ENCODE results near the gene ACTRT3. TPM values are rescaled to one million over a fixed set of nuclear protein-coding genes. Genes with fewer than 3 reads are reported as not detected.

Gene ACTRT3
- total RNA-seq, 1 donor, result 4.3 TPM

DNA sequence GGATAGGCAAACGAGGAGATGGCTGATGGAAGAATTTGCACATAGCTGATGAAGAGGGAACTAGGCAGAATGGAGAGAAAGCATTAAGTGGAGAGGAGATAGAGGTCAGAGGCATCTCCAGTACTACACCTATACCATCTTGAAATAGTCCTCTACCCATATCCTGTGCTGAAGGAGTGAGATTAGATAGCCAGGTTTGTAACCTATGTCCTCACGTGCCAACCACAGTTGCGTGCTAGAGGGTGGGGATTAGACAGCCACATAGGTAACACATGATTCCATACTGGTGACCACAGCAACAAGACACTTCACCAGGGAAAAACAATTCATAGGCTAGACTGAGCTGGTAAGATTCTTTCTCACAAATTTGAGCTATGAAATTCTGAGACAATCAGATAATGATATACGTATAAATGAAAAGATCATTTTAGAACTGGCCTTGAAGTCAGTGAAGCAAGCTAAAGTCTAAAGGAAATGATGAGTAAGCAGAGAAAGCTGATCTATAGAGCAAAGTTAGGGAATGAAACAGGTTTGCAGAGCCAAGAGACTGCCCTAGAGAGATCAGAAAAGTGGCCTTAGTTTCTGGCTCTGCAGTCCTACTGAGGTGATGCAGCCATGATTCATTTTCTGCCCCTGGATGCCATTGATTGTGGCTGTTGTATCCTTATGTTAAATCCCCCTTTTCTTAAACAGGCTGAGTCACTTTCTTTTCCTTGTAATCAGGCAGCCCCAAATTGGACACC lies 21.5 kb upstream of the ACTRT3 start:
- Histone ChIP-seq H3K79me2 (ENCODE audit: insufficient read depth, low read length) (no peaks in the 10 kb centered on the region), H3K27ac (ENCODE audit: low read depth, low read length) (no peak overlapping the region), H3K36me3 (ENCODE audit: insufficient read depth, low read length) (peaks cover 24% of the 10 kb centered on the region), H3K4me2 (ENCODE audit: insufficient read depth, low read length) (no peak overlapping the region), H3K27me3 (ENCODE audit: insufficient read depth, low read length) (no peaks in the 10 kb centered on the region), H3K4me1 (ENCODE audit: insufficient read depth, low read length) (peaks cover 4% of the 10 kb centered on the region), H3K9me3 (ENCODE audit: low read depth, low read length) (no peaks in the 10 kb centered on the region), H2AFZ (ENCODE audit: low read length) (no peak overlapping the region), H4K20me1 (ENCODE audit: insufficient read depth, low read length) (no peaks in the 10 kb centered on the region), H3K4me3 (ENCODE audit: insufficient read depth, low read length) (no peak overlapping the region)
- DNase-seq (ENCODE audit: insufficient read length, low spot score, missing footprints), result no peak
- TF ChIP-seq, protein P1, sequence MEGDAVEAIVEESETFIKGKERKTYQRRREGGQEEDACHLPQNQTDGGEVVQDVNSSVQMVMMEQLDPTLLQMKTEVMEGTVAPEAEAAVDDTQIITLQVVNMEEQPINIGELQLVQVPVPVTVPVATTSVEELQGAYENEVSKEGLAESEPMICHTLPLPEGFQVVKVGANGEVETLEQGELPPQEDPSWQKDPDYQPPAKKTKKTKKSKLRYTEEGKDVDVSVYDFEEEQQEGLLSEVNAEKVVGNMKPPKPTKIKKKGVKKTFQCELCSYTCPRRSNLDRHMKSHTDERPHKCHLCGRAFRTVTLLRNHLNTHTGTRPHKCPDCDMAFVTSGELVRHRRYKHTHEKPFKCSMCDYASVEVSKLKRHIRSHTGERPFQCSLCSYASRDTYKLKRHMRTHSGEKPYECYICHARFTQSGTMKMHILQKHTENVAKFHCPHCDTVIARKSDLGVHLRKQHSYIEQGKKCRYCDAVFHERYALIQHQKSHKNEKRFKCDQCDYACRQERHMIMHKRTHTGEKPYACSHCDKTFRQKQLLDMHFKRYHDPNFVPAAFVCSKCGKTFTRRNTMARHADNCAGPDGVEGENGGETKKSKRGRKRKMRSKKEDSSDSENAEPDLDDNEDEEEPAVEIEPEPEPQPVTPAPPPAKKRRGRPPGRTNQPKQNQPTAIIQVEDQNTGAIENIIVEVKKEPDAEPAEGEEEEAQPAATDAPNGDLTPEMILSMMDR (IDR thresholded peaks at IDR 0.05; ENCODE audit: extremely low read depth, low read depth, low read length), result no peak

DNA sequence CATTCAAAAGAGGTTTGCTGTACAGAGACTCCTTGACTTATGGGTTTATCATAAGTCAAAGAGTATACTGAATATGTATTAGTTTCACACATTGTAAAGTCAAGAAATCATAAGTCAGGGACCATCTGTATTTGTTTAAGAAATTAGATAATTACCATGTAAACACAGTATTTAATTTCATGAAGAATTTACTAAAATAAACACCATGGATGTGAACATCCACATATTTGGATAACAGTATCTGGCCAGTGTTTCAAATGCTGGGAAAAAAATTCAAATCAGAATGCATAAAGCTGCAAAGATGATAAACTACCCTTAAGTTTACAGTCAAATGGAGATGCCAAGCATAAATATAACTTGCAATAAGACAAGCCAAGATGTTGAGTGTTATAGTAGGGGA lies 20.9 kb upstream of the ACTRT3 start:
- no peak overlapping the region for H3K4me3 ChIP-seq (ENCODE audit: insufficient read depth, low read length)
- no peaks in the 10 kb centered on the region for H3K9me3 ChIP-seq (ENCODE audit: low read depth, low read length)
- no peak overlapping the region for H3K4me2 ChIP-seq (ENCODE audit: insufficient read depth, low read length)
- no peak for DNase-seq (ENCODE audit: insufficient read length, low spot score, missing footprints)
- H2AFZ ChIP-seq (ENCODE audit: low read length), result no peak overlapping the region
- peaks cover 4% of the 10 kb centered on the region for H3K4me1 ChIP-seq (ENCODE audit: insufficient read depth, low read length)
- H4K20me1 ChIP-seq (ENCODE audit: insufficient read depth, low read length), result no peaks in the 10 kb centered on the region
- H3K27me3 ChIP-seq (ENCODE audit: insufficient read depth, low read length), result no peaks in the 10 kb centered on the region
- H3K27ac ChIP-seq (ENCODE audit: low read depth, low read length), result no peak overlapping the region
- TF ChIP-seq, protein P1 (IDR thresholded peaks at IDR 0.05; ENCODE audit: extremely low read depth, low read depth, low read length), result no peak
- H3K79me2 ChIP-seq (ENCODE audit: insufficient read depth, low read length), result no peaks in the 10 kb centered on the region
- H3K36me3 ChIP-seq (ENCODE audit: insufficient read depth, low read length), result peaks cover 30% of the 10 kb centered on the region

DNA sequence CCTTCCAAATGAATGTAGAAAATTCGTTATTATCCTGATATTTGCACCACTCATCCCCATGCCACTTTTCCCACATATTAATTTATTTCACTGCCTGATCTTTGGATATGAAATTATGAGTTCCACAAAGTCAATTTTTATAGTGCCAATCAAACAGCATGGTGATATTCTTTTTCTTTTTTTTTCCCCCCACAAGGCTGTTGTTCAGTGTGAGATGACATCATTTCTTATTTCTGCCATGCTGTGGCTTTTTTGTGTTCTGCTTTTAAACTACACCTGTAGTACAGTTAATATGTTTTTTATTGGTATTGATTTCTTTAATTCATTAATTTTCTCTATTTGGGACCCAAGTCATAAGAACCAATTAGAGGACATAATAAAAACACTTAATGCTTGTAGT lies 18.4 kb upstream of the ACTRT3 start:
- Histone ChIP-seq H4K20me1 (ENCODE audit: insufficient read depth, low read length) (no peaks in the 10 kb centered on the region), H3K4me2 (ENCODE audit: insufficient read depth, low read length) (no peak overlapping the region), H3K79me2 (ENCODE audit: insufficient read depth, low read length) (no peaks in the 10 kb centered on the region), H3K4me3 (ENCODE audit: insufficient read depth, low read length) (no peak overlapping the region), H3K36me3 (ENCODE audit: insufficient read depth, low read length) (peaks cover 53% of the 10 kb centered on the region), H3K4me1 (ENCODE audit: insufficient read depth, low read length) (peaks cover 4% of the 10 kb centered on the region), H3K9me3 (ENCODE audit: low read depth, low read length) (no peaks in the 10 kb centered on the region), H2AFZ (ENCODE audit: low read length) (no peak overlapping the region), H3K27me3 (ENCODE audit: insufficient read depth, low read length) (no peaks in the 10 kb centered on the region), H3K27ac (ENCODE audit: low read depth, low read length) (no peak overlapping the region)
- TF ChIP-seq, protein P1 (IDR thresholded peaks at IDR 0.05; ENCODE audit: extremely low read depth, low read depth, low read length), result no peak
- DNase-seq (ENCODE audit: insufficient read length, low spot score, missing footprints), result no peak

DNA sequence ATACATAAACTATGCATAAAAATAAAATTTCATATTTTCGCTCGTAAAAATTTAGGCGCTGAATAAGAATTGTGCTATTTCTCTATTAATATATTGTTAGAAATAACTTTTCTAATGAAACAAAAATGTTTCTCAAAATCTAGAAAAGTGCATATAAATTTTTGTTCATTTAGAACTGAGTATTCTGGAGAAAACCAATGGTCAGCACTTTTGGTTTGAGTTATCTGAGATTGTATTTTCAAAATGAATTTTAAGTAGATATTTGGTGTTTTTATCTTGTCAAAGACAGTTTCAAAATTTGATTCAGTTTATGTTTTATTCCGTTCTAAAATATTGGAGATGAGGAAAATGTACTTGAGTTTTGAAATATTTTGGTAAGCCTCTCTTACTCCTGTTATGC lies 17.8 kb upstream of the ACTRT3 start:
- Histone ChIP-seq H3K9me3 (ENCODE audit: low read depth, low read length) (no peaks in the 10 kb centered on the region), H3K27ac (ENCODE audit: low read depth, low read length) (no peak overlapping the region), H2AFZ (ENCODE audit: low read length) (no peak overlapping the region), H4K20me1 (ENCODE audit: insufficient read depth, low read length) (no peaks in the 10 kb centered on the region), H3K4me1 (ENCODE audit: insufficient read depth, low read length) (peaks cover 4% of the 10 kb centered on the region), H3K79me2 (ENCODE audit: insufficient read depth, low read length) (peaks cover 2% of the 10 kb centered on the region), H3K4me2 (ENCODE audit: insufficient read depth, low read length) (no peak overlapping the region), H3K27me3 (ENCODE audit: insufficient read depth, low read length) (no peaks in the 10 kb centered on the region), H3K4me3 (ENCODE audit: insufficient read depth, low read length) (no peak overlapping the region), H3K36me3 (ENCODE audit: insufficient read depth, low read length) (peaks cover 60% of the 10 kb centered on the region)
- no peak for DNase-seq (ENCODE audit: insufficient read length, low spot score, missing footprints)
- TF ChIP-seq, protein P1 (IDR thresholded peaks at IDR 0.05; ENCODE audit: extremely low read depth, low read depth, low read length), result no peak
